Activated effector memory CD4-positive, alpha-beta T cell treated with Interleukin-2 at 50 U/mL for 16 hours (primary cell): ENCODE data around the gene TBC1D2.

Experiments
- DNase-seq: peaks from one replicate; pipeline ENCODE4 v3.0.0-alpha.2; 2020

The TBC1D2 gene

DNA sequence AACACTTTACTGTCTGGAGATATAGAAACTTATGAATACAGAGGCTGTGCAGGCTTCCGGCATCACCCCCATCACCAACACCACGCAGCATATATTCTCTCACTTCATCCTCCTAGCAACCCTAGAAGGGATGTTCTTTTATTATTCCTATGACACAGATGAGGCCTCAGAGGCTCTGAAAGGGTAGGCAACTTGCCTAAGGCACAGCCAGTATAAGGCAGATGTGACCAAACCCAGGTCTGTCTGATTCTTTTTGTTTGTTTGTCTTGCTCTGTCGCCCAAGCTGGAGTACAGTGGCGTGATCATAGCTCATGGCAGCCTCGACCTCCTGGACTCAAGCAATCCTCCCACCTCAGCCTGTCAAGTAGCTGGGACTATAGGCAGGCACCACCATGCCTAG lies 40.2 kb downstream of the TBC1D2 start:
- no peak for DNase-seq

DNA sequence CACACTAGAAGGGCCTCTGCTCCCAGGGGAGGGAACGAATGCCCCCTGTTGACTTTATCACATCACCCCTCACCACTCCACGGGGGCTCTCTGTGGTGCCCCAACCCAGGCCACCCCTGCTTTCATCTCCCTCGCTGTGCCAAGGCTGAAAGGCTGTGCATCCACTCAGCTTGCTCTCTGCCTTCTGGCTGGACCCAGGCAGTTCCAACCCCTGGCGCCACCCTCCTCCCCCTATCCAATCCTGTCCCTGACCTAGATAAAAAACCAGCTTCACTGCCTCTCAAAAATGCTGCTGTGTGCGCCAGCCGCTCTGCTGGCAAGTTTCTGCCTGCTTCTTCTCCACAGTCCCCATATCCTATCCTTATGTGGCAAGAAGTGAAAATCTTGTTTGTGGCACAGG lies 40.6 kb downstream of the TBC1D2 start:
- no peak for DNase-seq

DNA sequence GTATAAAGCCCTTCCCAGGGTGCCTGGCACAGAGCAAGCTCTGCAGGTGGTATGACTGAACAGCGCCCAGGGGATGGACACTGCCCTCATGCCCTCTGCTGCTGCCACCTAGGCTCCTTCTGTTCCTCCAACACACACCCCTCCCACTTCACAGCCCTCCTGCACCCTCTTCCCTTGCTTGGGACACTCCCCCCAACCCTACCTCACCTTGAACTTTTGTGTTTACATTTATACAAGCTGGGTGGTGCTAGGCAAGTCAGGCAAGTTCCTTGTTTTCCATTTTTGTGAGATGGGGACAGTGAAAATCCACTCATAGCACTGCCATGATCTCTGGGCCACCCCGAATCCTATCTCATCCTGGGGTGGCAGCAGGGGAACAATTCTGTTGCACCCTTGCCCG lies 44.2 kb downstream of the TBC1D2 start:
- no peak for DNase-seq

DNA sequence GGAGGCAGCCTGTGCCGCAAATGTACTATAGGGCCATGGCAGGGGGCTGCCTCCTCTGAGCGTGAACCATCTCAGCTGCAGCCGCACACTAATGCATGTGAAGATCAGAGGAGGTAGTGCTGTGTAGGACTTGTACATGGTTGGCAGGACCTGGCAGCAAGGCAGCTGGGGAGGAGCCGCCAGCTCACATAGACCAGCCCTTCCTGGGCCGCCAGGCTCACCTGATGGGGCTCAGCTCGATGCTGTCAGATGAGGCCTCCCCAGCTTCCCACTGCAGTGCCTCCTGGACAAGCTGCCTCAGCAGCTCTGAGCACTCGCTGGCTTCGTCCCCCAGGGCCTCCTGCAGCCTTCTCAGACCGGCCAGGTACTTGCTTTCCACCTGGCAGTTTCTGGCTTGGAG lies 45.0 kb downstream of the TBC1D2 start:
- no peak for DNase-seq

DNA sequence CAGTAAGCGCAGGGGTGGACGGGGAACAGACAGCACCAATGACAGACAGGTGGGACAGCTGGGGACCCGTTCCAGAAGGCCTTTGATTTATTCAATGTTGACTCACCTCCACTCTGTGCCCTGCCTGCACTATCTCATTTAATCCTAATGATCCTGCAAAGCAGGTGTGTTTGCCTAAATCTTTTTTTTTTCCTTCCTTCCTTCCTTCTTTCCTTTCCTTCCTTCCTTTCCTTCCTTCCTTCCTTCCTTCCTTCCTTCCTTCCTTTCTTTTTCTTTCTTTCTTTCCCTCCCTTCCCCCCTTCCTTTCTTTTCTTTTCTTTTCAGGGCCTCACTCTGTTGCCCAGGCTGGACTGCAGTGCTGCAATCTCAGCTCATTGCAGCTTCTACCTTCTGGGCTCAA lies 45.9 kb downstream of the TBC1D2 start:
- no peak for DNase-seq

DNA sequence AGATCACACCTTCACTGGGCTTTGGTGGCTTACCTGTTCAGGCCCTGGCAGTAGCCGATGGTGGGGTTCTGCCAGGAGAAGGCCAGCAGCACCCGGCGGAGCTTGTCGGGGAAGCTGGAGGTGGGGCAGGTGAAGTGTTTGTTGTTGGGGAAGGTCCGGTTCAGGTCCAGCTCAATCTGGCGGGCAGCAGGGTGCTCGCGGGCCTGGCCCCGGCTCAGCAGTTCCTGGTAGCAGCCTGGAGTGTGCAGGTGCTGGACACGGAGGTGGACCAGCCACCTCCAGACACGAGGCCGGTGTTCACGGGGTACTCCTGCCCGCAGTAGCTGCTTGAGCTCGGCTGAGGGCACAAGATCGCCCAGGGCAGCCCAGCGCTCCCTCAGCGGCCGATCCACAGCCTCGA lies 46.8 kb downstream of the TBC1D2 start:
- DNase-seq: no peak

DNA sequence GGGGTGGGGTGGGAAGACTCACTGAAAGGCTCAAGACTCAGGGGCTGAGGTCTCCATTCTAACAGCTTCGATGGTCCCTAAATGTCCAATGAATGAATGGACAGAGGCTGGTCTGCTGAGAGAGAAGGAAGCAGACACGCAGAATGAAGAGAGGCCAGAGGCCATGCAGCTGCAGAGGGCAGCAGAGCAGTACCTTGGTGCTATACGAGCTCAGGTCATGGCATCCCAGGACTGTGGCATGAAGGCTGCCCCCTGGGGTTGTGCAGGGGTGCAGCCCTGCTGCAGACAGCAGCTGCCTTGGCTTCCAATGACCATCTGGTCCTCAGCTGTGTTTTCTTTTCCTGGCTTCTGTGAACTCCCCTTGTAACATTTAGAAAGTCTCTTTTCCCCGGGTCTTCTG lies 47.8 kb downstream of the TBC1D2 start:
- DNase-seq: no peak

DNA sequence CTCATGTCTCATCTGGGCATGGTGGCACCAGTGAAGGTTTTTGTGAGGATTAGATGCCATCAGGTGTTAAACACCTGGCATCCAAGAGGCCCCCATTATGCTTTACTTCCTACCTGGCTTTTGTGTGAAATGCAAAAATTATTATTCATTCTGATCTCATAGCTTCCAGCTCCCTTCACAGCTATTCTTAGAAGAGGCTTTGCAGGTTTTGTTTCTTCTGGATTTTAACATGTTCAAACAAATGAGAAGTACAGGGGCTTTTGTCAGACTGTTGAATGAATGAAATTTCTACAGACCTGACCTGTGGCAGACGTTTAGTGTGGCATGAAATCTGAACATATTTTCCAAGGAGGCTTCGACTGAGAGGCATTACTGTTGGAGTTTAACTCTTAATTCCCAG lies 48.7 kb downstream of the TBC1D2 start:
- no peak for DNase-seq

DNA sequence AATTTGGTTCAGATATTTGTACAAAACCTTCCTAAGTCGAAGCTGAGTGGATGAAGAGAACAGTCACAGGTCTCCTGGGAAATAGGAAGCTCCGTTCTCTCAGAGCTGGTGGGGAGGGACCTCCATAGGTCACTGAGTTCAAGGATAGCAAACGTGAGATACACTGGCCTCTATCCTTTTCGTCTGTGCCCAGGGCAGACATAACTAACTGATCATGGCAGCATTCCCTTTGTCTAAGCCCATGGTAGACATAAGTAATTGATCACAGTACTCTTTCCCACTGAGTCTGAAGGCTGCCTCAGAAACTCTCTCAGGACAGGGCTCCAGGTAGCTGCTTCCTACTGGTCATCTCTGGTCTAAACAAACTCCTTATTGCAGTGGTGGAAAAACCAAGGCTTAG lies 50.8 kb downstream of the TBC1D2 start:
- DNase-seq: no peak

DNA sequence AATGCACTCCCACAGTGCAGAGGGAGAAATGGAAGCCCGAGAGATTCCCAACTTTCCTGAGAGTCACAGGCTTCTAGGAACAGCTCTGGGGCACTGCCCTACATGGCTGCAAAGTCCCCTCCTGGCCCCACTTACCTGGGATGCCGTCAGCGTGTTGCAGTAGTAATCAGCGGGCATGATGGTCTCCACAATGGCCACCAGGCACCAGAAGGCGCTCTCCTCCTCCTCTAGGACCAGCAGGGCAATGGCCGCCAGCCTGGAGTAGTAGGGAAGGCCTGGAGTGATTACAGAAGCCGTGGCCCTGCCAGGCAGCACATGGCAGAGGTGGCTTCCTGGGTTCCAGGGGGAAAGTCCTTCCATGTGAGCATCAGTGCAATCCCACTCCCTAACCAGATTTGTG lies 52.3 kb downstream of the TBC1D2 start:
- DNase-seq: no peak

DNA sequence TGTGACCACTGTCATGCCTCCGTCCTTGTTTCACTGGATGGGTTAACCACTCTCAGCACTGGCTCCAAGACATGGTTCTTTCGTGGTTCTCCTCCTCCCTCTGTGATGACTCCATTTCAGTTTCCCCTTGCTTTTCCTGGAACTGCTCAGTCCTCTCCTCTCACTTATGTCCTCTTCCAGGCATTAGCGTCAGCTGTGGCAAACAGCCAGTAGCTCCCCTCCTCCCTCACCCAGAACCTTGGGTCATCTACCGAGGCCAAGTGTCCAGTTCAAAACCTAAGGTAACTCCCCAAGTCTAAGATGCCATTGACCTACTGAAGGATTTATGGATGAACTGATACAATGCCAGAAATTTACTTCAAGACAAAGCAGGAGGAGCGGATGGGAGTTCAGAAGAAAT lies 53.2 kb downstream of the TBC1D2 start:
- DNase-seq: no peak

DNA sequence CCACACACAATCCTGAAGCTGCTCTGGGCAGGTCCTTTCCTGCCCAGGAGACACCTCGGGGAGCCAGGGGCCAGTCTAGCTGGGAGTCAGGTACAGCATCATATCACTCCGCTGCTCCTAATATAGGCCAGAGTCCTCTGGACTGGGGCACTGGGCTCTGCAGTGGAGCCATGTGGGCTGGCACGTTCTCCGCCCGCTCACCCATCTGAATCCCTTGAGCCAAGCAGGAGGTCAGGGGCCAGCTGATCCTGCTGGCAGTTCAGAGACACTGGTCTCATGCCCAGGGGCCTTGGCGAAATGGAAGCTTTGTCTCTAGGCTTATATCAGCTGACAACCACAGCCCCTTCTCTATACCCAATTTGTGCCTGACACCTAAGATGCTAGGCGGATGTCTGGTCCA lies 53.7 kb downstream of the TBC1D2 start:
- DNase-seq: no peak

DNA sequence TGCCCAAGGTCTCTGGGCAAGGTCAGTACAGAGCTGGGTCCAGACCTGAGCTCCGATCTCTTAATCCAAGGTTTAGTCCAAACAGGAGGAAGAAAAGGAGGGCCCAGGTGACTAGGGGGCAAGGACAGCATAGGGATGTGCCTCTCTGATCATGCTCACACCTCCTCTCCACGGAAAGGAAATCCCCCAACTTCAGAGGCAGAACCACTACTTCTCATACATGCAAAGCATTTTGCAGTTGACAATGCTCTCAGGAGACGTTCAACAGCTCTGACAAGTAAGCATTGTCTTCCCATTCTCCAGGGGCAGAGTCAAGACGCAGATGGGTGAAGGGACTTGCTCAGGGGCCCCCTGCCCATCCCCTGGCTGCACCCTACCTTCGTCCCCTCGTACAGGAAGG lies 54.3 kb downstream of the TBC1D2 start:
- DNase-seq: no peak

DNA sequence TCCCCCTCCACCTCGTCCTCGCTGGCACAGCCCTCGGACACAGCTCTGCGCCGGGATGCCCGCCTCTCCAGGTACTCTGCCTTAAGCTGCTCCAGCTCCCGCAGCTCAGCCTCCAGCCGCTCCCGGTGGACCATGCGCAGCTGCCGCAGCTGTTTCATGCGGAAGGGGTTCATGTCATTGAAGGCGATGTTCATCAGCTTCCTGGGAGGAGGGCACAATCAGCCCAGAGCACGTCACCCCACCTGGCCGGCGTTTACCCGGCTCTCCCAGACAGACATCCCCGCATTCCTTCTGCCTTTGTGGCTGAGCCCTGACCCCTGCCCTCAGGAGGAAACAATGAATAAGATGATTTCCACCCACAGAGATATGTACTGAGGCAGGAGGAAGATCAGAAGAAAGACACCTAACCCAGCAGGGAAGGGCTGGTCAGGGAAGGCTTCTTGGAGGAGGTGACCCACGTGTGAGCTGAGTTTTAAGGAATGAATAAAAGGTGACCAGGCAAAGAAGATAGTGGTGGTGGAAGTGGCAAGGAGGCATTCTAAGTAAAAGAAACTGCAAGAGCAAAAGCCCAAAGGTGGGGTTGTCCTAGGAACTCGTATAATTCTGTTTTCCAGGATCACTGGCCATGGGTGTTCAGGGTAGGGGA lies 55.9 kb downstream of the TBC1D2 start:
- DNase-seq: no peak

DNA sequence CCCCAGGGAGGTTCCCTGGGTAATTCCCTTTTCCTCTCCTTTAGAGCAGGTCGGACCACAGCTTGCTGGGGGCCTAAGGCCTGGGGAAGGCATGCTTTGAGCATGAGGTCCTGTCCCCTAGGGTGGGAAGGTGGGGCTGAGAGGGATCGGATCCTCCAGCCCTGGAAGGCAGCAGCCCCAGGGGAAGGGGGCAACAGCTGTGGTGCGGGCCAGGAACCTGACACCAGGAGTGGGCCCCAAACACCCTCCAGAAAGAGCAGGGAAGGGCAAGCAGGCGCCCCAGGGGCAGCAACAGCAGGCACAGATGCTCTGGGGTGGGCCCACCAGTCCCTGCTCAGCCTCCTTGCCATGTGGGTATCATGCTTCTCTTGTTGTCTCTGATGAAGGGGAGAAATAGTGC lies 59.8 kb downstream of the TBC1D2 start:
- DNase-seq: no peak

DNA sequence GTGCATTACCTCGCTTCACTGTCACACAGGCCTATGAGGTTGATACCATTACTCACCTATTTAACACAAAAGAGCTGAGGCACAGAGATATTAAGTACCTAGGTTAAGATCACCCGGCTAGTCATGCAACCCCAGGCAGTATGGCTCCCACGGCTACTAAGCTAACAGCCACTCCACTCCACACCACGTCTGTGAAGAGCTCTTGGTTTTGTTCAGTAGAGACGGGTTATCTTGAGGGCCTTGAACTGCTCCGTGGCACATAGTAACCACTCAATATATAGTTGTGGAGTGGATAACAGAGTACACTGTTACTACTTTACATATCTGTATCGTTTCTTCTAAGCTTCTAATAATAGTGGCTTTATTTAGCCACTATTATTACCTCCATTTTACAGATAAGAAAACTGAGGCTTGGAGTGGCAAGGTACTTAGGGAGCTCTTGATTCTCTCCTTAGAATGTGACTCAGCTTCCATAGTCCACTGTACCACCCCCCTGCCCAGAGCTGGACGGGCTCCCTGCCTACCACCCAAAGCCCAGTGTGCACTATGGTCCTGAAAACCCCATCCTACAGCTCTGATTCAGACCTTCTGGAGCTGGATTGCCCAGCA lies 62.0 kb downstream of the TBC1D2 start:
- no peak for DNase-seq

DNA sequence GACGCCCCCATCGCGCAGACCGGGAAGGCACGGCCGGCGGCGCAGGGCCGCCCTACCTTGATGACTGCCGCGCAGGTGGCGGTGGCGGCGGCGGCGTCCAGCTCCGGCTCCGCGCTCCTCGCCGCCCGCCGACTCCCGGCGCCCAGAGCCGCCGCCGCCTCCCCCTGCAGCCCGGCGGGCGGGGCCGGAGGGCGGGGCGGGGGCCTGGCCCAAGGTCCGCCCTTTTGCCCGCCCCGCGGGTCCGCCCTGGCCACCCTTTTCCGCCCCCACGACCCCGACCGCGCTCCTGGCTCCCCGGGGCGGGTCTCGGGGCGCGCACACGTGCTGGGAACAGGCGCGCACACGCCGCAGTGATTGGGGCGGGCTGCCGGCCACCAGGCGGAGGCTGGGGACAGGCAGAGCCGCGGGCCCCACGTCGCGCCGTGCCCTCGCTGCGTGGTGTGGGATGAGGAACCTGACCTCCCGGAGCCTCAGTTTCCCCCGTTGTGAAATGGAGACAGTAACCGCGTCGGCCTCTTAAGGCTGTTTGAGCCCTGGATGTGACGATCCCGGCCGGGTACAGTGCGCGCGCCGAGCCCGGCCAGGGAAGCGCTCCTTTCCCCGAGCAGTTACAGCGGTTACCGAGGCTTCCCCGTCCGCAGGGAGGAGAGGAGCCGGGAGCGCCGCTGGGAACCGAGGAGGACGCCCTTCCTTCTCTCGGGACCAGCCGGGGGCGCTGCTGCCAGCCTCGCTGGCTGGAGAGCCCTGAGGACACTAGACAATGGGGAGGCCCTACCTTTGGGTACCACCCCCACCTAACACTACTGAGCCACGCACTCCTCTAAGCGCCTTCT lies 62.7 kb downstream of the TBC1D2 start, which contains the start of gene CORO2A:
Gene CORO2A, minus strand, starts transcription at position 135 of the 833 bp plus-strand sequence. CDS start 34,977 bp downstream, outside the sequence.
- peak; percentile 56 for DNase-seq

DNA sequence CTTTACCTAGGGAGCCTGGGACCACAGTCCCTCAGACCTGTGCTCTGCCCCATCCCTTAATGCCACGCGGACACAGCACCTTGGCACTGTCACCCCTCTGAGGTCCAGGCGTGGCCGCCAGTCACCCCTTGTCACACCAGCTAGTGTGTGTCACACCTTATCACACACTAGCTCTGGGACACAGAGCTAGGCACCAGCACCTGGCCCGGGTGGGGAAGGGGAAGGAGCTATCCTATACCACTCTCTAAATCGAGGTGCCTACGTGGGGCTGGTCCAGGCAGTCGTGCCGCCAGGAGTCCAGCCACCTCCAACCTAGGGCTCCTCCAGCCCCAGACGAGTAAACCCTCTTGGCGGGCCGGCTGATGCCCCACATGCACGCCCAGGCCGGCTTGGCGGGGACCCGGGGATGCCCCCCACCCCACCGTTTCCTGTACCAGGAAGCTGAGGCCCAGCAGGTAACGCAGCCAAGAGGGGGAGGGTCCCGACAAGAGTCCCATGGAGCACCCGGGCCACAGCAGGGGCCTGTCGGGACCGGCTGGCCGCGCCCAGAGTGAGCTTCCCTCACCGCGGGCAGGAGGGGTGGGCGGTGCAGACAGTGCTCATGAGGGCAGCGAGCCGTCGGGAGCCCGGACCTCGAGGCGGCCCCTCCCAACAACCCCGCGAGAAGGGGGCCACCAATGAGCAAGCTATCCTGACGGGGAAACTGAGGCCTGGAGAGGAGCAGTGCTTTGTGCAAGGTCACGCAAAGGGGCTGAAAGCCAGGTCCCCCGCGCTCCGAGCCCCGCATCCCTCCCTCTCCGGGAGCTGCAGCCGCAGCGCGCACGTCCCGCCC lies 63.6 kb downstream of the TBC1D2 start:
- DNase-seq: peak; percentile 29

DNA sequence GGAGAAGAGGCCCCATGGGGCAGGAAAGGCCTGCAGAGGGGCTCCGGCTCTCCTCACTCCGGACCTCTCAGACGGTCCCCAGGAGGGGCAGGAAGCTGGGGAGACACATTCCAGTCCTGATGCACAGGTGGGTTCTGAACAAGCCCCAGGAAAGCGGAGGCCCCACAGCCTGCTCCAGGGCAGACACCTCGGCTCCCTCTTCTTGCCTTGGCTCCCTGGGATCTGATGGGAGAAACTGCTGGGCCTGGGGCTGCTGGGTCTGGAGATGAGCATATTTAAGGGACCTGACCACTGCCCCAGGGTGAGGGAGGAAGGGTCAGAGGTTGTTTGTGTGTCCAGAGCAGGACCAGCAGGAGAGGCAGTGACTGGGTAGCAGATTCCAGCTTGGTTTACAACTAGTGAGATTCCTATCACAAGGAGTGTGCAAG lies 64.3 kb downstream of the TBC1D2 start:
- DNase-seq: no peak

DNA sequence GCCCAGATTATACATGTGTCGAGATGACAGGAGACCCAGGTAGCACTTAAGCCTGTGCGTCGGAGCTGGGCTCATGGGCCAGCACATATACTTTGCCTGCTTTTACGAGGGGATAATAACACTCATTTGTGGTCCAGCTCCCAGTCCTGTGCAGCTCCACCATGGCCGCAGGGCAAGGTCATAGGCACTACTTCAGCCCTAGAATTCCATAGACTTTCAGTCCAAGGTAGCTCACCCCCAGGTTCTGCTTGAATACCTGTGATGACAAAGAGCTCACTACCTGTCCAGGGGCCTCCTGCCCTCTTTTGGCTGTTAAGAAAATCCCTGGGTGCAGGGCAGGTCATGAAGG lies 64.7 kb downstream of the TBC1D2 start:
- no peak for DNase-seq

DNA sequence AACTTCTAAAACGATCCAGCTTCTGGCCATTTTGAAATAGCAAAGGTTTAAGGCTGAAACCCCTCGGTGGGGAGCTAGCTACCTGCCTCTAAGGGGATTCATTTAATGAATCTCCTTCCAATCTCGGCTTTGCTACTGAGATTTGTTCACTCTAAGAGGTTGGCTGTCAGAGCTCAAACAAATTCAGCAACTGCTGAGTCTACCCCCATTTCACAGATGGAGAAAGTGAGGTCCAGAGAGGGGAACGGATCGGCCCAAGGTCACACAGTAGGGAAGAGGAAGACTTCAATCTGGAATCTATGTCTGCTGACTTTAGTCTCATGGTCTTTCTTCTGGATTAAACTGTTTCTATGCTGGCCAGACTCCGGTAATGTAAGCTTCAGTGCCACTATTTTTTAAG lies 66.0 kb downstream of the TBC1D2 start:
- DNase-seq: no peak

DNA sequence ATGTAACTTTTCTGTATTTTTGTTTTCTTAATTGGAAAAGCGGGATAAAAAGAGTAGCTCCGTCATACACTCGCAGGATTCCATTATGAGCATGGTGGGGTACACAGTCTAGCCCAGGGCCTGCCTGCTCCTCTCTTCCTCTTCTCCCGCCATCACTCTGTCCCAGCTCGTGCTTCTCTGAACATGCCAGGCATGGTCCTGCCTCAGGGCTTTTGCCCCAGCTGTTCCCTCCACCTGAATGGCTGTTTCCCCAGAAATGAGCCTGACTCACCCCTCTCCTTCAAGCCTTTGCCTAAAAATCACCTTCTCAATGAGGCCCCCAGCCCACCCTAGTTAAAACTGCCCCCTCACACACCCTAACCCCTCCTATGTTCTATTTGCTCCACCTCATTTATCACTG lies 67.5 kb downstream of the TBC1D2 start:
- no peak for DNase-seq

DNA sequence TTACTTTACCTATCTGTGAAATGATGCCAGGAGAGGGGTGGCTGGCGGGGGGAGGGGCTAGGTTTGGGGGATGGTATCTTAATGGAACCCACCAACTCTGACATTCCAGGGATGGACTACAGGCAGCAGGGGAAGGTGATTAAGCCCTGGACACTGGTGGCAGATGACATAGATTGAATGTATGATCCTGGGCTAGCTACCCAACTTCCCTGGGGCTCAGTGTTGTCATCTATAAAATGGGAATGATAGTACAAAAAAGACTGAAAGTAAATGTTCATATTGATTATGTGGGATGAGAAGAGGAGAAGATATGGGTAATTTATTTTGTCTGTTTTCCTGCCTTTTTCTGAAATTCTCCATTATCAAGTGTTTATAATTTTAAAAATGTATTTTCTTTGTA lies 69.2 kb downstream of the TBC1D2 start:
- DNase-seq: no peak
